ENCODE results near the gene PACS1.

PACS1 gene

GRCh38 chr11:66293352-66293751 lies 223.3 kb downstream of the PACS1 start:
- DNase-seq, result no peak

GRCh38 chr11:66293777-66294625 lies 223.9 kb downstream of the PACS1 start:
- DNase-seq, result no peak
